Trophoblast cell (in vitro differentiated cells and primary cell): ENCODE results near the gene RNGTT.

Experiments
- DNase-seq, 2 donors: peaks; one replicate each; pipeline ENCODE4 v3.0.0-alpha.2; 2016
- H2AFZ ChIP-seq: 2 replicates; pipeline ENCODE4 v1.6.1; 2013; ENCODE audit warnings: low read length, moderate library complexity, mild to moderate bottlenecking; ENCODE audit not compliant: insufficient read depth, poor library complexity
- H2AK5ac ChIP-seq: 2 replicates; pipeline ENCODE4 v1.6.1; 2013; ENCODE audit warnings: mild to moderate bottlenecking, low read length
- H2BK120ac ChIP-seq: 2 replicates; pipeline ENCODE4 v1.6.1; 2013; ENCODE audit warnings: low read length, mild to moderate bottlenecking, moderate library complexity; ENCODE audit not compliant: insufficient read depth, poor library complexity
- H2BK12ac ChIP-seq: 2 replicates; pipeline ENCODE4 v1.6.1; 2013; ENCODE audit warnings: mild to moderate bottlenecking, low read length, moderate library complexity
- H2BK5ac ChIP-seq: 2 replicates; pipeline ENCODE4 v1.6.1; 2013; ENCODE audit warnings: low read length, low read depth, moderate library complexity, mild to moderate bottlenecking; ENCODE audit not compliant: poor library complexity
- H3K14ac ChIP-seq: 2 replicates; pipeline ENCODE4 v1.6.1; 2013; ENCODE audit warnings: mild to moderate bottlenecking, low read length
- H3K18ac ChIP-seq: 2 replicates; pipeline ENCODE4 v1.6.1; 2013; ENCODE audit warnings: mild to moderate bottlenecking, low read length
- H3K23ac ChIP-seq: 2 replicates; pipeline ENCODE4 v1.6.1; 2013; ENCODE audit warnings: low read length
- H3K27ac ChIP-seq: 2 replicates; pipeline ENCODE4 v1.5.1; 2013; ENCODE audit warnings: low read depth, mild to moderate bottlenecking, inconsistent platforms, low read length, moderate library complexity
- H3K27me3 ChIP-seq: 2 replicates; pipeline ENCODE4 v1.6.1; 2013; ENCODE audit warnings: inconsistent platforms, mild to moderate bottlenecking, low read length, moderate library complexity; ENCODE audit not compliant: insufficient read depth
- H3K36me3 ChIP-seq, 2 experiments: 1 replicate in 1 of 2; 2 replicates in 1 of 2; pipeline ENCODE4 v1.6.1; 2013; ENCODE audit warnings: low read length in 2 of 2, mild to moderate bottlenecking in 2 of 2, moderate library complexity in 1 of 2; ENCODE audit not compliant: insufficient read depth in 2 of 2, control insufficient read depth in 1 of 2
- H3K4ac ChIP-seq: 2 replicates; pipeline ENCODE4 v1.6.1; 2013; ENCODE audit warnings: low read depth, mild to moderate bottlenecking, low read length, moderate library complexity
- H3K4me1 ChIP-seq, 2 experiments: 1 replicate in 1 of 2; 2 replicates in 1 of 2; pipeline ENCODE4 v1.6.1; 2013; ENCODE audit warnings: low read length in 2 of 2, mild to moderate bottlenecking in 2 of 2, moderate library complexity in 1 of 2; ENCODE audit not compliant: insufficient read depth in 2 of 2, control insufficient read depth in 1 of 2
- H3K4me2 ChIP-seq: 2 replicates; pipeline ENCODE4 v1.6.1; 2013; ENCODE audit warnings: inconsistent platforms, mild to moderate bottlenecking, low read length, moderate library complexity
- H3K4me3 ChIP-seq: 2 replicates; pipeline ENCODE4 v1.5.1; 2013; ENCODE audit warnings: mild to moderate bottlenecking, low read depth, low read length, inconsistent platforms
- H3K79me1 ChIP-seq: one replicate; pipeline ENCODE4 v1.6.1; 2013; ENCODE audit warnings: low read length
- H3K79me2 ChIP-seq: 2 replicates; pipeline ENCODE4 v1.6.1; 2013; ENCODE audit warnings: low read length, mild to moderate bottlenecking; ENCODE audit not compliant: control insufficient read depth, insufficient read depth, poor library complexity
- H3K9ac ChIP-seq: 2 replicates; pipeline ENCODE4 v1.6.1; 2013; ENCODE audit warnings: mild to moderate bottlenecking, low read length
- H3K9me3 ChIP-seq: 2 replicates; pipeline ENCODE4 v1.6.1; 2013; ENCODE audit warnings: low read depth, mild to moderate bottlenecking, control low read depth, inconsistent platforms, low read length; ENCODE audit not compliant: insufficient read depth
- H4K12ac ChIP-seq: 2 replicates; pipeline ENCODE4 v1.6.1; 2013; ENCODE audit warnings: low read depth, mild to moderate bottlenecking, low read length, moderate library complexity
- H4K8ac ChIP-seq: 2 replicates; pipeline ENCODE4 v1.6.1; 2013; ENCODE audit warnings: low read depth, mild to moderate bottlenecking, low read length, moderate library complexity
- H4K91ac ChIP-seq: one replicate; pipeline ENCODE4 v1.6.1; 2013; ENCODE audit warnings: low read depth, mild to moderate bottlenecking, low read length, moderate library complexity
- WGBS: extraction: QIAGEN DNeasy Blood & Tissue Kit; methylation state at CpG from one replicate; pipeline ENCODE4 v1.1.7; 2013; ENCODE audit warnings: missing lambda C conversion rate; ENCODE audit not compliant: insufficient read length, insufficient coverage; ENCODE audit errors: extremely low coverage; 5-methylcytosine and 5-hydroxymethylcytosine counted together

The RNGTT gene

GRCh38 chr6:88614316-88614877 lies 349.0 kb downstream of the RNGTT start:
- no peak overlapping the region for H4K12ac ChIP-seq

GRCh38 chr6:88612631-88613030 lies 350.8 kb downstream of the RNGTT start:
- Histone ChIP-seq H3K79me1 (no peaks in the 10 kb centered on the region), H3K4ac (no peak overlapping the region), H3K4me2 (no peak overlapping the region), H2AFZ (no peak overlapping the region), H2BK12ac (no peak overlapping the region), H3K27me3 (no peaks in the 10 kb centered on the region), H3K4me1 (no peaks in the 10 kb centered on the region), H2BK5ac (no peak overlapping the region), H3K18ac (no peak overlapping the region), H3K14ac (no peak overlapping the region), H4K8ac (no peak overlapping the region), H3K23ac (no peak overlapping the region), H2AK5ac (no peak overlapping the region), H3K4me3 (no peak overlapping the region), H4K12ac (no peak overlapping the region), H2BK120ac (no peak overlapping the region), H3K27ac (no peak overlapping the region), H3K9me3 (no peaks in the 10 kb centered on the region), H4K91ac (no peak overlapping the region), H3K9ac (no peak overlapping the region), H3K79me2 (no peaks in the 10 kb centered on the region), H3K36me3 (no peaks in the 10 kb centered on the region)
- WGBS, result no CpG with 5 or more reads among the region's 5 CpGs
- no peak for DNase-seq

More at GRCh38 chr6:88614316-88614877, 349.0 kb downstream of the RNGTT start:
- Histone ChIP-seq H3K4ac (no peak overlapping the region), H3K79me2 (no peaks in the 10 kb centered on the region), H2AK5ac (no peak overlapping the region), H3K79me1 (no peaks in the 10 kb centered on the region), H3K9me3 (no peaks in the 10 kb centered on the region), H3K9ac (no peak overlapping the region), H3K14ac (no peak overlapping the region), H2BK120ac (no peak overlapping the region), H4K8ac (no peak overlapping the region), H3K4me3 (no peak overlapping the region), H3K4me2 (no peak overlapping the region), H2BK12ac (no peak overlapping the region), H4K91ac (no peak overlapping the region), H3K18ac (no peak overlapping the region), H2BK5ac (no peak overlapping the region), H2AFZ (no peak overlapping the region), H3K23ac (no peak overlapping the region), H3K4me1 (no peaks in the 10 kb centered on the region), H3K27me3 (no peaks in the 10 kb centered on the region), H3K36me3 (no peaks in the 10 kb centered on the region), H3K27ac (no peak overlapping the region)
- WGBS, result no CpG with 5 or more reads among the region's 3 CpGs
- DNase-seq, result no peak

GRCh38 chr6:88611721-88612120 lies 351.7 kb downstream of the RNGTT start:
- DNase-seq, result no peak
- H3K14ac ChIP-seq, result no peak overlapping the region
- H4K91ac ChIP-seq, result no peak overlapping the region
- H3K23ac ChIP-seq, result no peak overlapping the region
- H3K79me1 ChIP-seq, result no peaks in the 10 kb centered on the region
- H3K4me1 ChIP-seq, result no peaks in the 10 kb centered on the region
- H3K9me3 ChIP-seq, result no peaks in the 10 kb centered on the region
- no peak overlapping the region for H3K4me3 ChIP-seq
- H3K4me2 ChIP-seq, result no peak overlapping the region
- H3K27me3 ChIP-seq, result no peaks in the 10 kb centered on the region
- H3K4ac ChIP-seq, result no peak overlapping the region
- no peaks in the 10 kb centered on the region for H3K79me2 ChIP-seq
- H3K9ac ChIP-seq, result no peak overlapping the region
- no peaks in the 10 kb centered on the region for H3K36me3 ChIP-seq
- H2BK12ac ChIP-seq, result no peak overlapping the region
- no peak overlapping the region for H2AK5ac ChIP-seq
- H3K18ac ChIP-seq, result no peak overlapping the region
- no peak overlapping the region for H2BK5ac ChIP-seq
- H3K27ac ChIP-seq, result no peak overlapping the region
- H4K8ac ChIP-seq, result no peak overlapping the region
- WGBS, result no CpG with 5 or more reads among the region's 4 CpGs
- no peak overlapping the region for H2BK120ac ChIP-seq
- no peak overlapping the region for H4K12ac ChIP-seq
- no peak overlapping the region for H2AFZ ChIP-seq

GRCh38 chr6:88609983-88610382 lies 353.4 kb downstream of the RNGTT start:
- no peaks in the 10 kb centered on the region for H3K36me3 ChIP-seq
- WGBS, result no CpG with 5 or more reads among the region's 3 CpGs
- no peak overlapping the region for H3K4me3 ChIP-seq
- no peaks in the 10 kb centered on the region for H3K79me2 ChIP-seq
- no peak overlapping the region for H2BK120ac ChIP-seq
- no peak overlapping the region for H3K14ac ChIP-seq
- H2AK5ac ChIP-seq, result no peak overlapping the region
- H3K23ac ChIP-seq, result no peak overlapping the region
- no peaks in the 10 kb centered on the region for H3K9me3 ChIP-seq
- H2BK12ac ChIP-seq, result no peak overlapping the region
- no peak overlapping the region for H4K91ac ChIP-seq
- H3K9ac ChIP-seq, result no peak overlapping the region
- H3K79me1 ChIP-seq, result no peaks in the 10 kb centered on the region
- H3K4me2 ChIP-seq, result no peak overlapping the region
- no peaks in the 10 kb centered on the region for H3K4me1 ChIP-seq
- no peaks in the 10 kb centered on the region for H3K27me3 ChIP-seq
- no peak for DNase-seq
- H2AFZ ChIP-seq, result no peak overlapping the region
- no peak overlapping the region for H4K8ac ChIP-seq
- no peak overlapping the region for H3K4ac ChIP-seq
- H4K12ac ChIP-seq, result no peak overlapping the region
- no peak overlapping the region for H3K27ac ChIP-seq
- H3K18ac ChIP-seq, result no peak overlapping the region
- H2BK5ac ChIP-seq, result no peak overlapping the region
